ENCODE data around the gene SNN. TPM values are rescaled to one million over a fixed set of nuclear protein-coding genes. Genes with fewer than 3 reads are reported as not detected.

Gene SNN
- total and polyA plus RNA-seq, 2 of the 4 experiments (the other 2 are of a cell fraction): 10.0 to 13.0 TPM

- Histone ChIP-seq H3K36me3 (ENCODE audit: control insufficient read depth, insufficient read depth, low read length) (peaks cover 51% of the 10 kb centered on the region), H3K9me3 (ENCODE audit: control insufficient read depth, insufficient read depth, low read length) (no peaks in the 10 kb centered on the region), H4K8ac (ENCODE audit: low read depth in 2 of 2, low read length in 2 of 2) (no peak overlapping the region), H2BK5ac (ENCODE audit: low read depth, low read length, poor library complexity, severe bottlenecking) (no peak overlapping the region), H3K27ac (ENCODE audit: insufficient read depth, low read length) (no peak overlapping the region), H3K4me3 (ENCODE audit: insufficient read depth, low read depth, low read length) (no peak overlapping the region), H4K20me1 (ENCODE audit: insufficient read depth, low read length) (peaks cover 71% of the 10 kb centered on the region), H3K79me1 (ENCODE audit: low read depth in 1 of 2, low read length in 2 of 2) (peaks cover 40 to 80% of the 10 kb centered on the region in 2 experiments), H3K4me2 (ENCODE audit: low read depth, low read length) (no peak overlapping the region), H2BK15ac (ENCODE audit: low read depth, low read length) (no peak overlapping the region), H4K5ac (ENCODE audit: low read depth, low read length) (no peak overlapping the region), H3K56ac (ENCODE audit: extremely low read depth, insufficient read depth, low read length) (no peak overlapping the region), H3K9me1 (ENCODE audit: insufficient read depth, low read length) (peaks cover 22% of the 10 kb centered on the region), H2AFZ (replicated peaks; ENCODE audit: low read length, poor library complexity) (no peak overlapping the region), H4K91ac (ENCODE audit: insufficient read depth, low read depth, low read length) (no peak overlapping the region), H3K4me1 (ENCODE audit: control insufficient read depth, insufficient read depth, low read length) (peaks cover 23% of the 10 kb centered on the region), H2AK5ac (ENCODE audit: low read depth, low read length) (no peak overlapping the region), H3K18ac (ENCODE audit: low read depth, low read length) (no peak overlapping the region), H3K27me3 (ENCODE audit: control insufficient read depth, insufficient read depth, low read length) (no peaks in the 10 kb centered on the region), H3K4ac (ENCODE audit: low read depth, low read length) (no peak overlapping the region), H2AK9ac (replicated peaks; ENCODE audit: low read depth, low read length, poor library complexity) (no peak overlapping the region), H3K14ac (replicated peaks; ENCODE audit: low read depth, low read length) (no peak overlapping the region), H3K23ac (ENCODE audit: low read depth, low read length) (no peak overlapping the region), H2BK120ac (ENCODE audit: low read depth, low read length) (no peak overlapping the region), H3K9ac (ENCODE audit: low read depth, low read length) (no peak overlapping the region), H2BK20ac (ENCODE audit: low read depth, low read length) (no peak overlapping the region)
- ChIA-PET POLR2A (ENCODE audit: unreplicated experiment) (no interaction called here), CTCF (interaction anchor here (1.7 kb wide), 1 partner anchor 274 kb away, joined by 5 read pairs; no protein-coding TSS in a partner anchor)
- TF ChIP-seq CEBPB (IDR thresholded peaks at IDR 0.05; ENCODE audit: low read depth, low read length) (no peak), RFX5 (IDR thresholded peaks at IDR 0.05; ENCODE audit: low read depth, low read length) (no peak), SMC3 (IDR thresholded peaks at IDR 0.05; ENCODE audit: low read depth, low read length) (no peak), FOS (IDR thresholded peaks at IDR 0.05; ENCODE audit: low read depth, low read length) (no peak), BHLHE40 (IDR thresholded peaks at IDR 0.05; ENCODE audit: low read depth, low read length) (no peak), POLR2A (IDR thresholded peaks at IDR 0.05; ENCODE audit: low read depth, low read length) (no peak), MAFK (IDR thresholded peaks at IDR 0.05; ENCODE audit: low read depth, low read length) (no peak), NFE2L2 (IDR thresholded peaks at IDR 0.05; ENCODE audit: low read depth, low read length) (no peak), CTCF (conservative IDR thresholded peaks at IDR 0.05; ENCODE audit: low read depth, low read length) (no peak), MAZ (IDR thresholded peaks at IDR 0.05; ENCODE audit: borderline replicate concordance, low read depth, low read length) (no peak)
- BruUV-seq (replicated peaks): no TSS peak
- in situ Hi-C loops (cut with MboI; ENCODE audit: low sequenced_read_pairs): no loop called here
- no CpG with 5 or more reads among the region's 2 CpGs for whole genome bisulfite sequencing, 2 experiments (ENCODE audit: extremely low coverage in 2 of 2, insufficient read length in 1 of 2)
- ATAC-seq (ENCODE audit: low read depth): no peak
- dilution Hi-C loops (cut with HindIII; ENCODE audit: low sequenced_read_pairs, unreplicated experiment): no loop called here
- intact Hi-C loops (cut with micrococcal nuclease): no loop called here
- DNase-seq: no peak
These were observed 13.3 kb downstream of the SNN start for GRCh38 chr16:11681556-11681955.
